GM18867 (cell line): ENCODE measurements around the gene NUDT17.

ENCODE experiments used
- ATAC-seq: cut with Tn5 transposase; IDR thresholded peaks from one replicate; pipeline ENCODE4 v1.9.1; 2021; ENCODE audit warnings: mild to moderate bottlenecking, moderate library complexity; ENCODE audit not compliant: unreplicated experiment

The NUDT17 gene

DNA sequence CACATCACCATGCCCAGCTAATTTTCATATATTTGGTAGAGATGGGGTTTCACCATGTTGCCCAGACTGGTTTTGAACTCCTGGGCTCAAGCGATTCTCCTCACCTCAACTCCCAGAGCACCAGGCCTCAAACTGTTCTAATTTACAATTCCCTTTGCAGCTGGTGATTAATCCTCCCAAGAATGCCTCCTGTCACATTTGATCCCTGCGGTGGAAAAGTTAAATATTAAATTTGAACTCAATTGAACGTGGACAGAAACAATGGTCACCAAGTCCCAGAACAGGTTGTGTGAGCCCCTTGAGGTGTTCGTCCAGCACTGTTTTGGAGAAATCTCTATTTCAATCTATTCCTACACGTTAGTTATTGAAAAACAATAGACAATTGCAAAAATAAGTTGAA, 42.2 kb downstream of the NUDT17 start:
- no peak for ATAC-seq

DNA sequence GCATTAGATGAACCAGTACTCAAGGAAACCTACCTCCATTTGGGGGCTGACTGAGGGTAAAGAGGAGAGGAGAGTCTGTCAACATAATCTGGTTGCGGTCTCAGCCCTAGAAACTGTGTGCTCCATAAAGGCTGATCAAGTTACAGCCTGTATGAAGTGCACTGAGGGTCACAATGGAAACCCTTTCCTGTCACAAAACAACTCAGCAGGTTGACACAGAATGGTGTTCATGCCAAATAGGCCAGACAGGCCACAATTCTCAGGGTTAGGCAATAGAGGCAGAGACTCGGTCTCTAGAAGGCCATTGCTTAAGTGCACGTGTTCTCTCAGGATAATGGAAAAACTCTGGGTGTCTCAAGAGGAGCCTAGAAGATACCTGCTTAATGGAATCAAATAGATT, 44.3 kb downstream of the NUDT17 start:
- ATAC-seq = no peak

DNA sequence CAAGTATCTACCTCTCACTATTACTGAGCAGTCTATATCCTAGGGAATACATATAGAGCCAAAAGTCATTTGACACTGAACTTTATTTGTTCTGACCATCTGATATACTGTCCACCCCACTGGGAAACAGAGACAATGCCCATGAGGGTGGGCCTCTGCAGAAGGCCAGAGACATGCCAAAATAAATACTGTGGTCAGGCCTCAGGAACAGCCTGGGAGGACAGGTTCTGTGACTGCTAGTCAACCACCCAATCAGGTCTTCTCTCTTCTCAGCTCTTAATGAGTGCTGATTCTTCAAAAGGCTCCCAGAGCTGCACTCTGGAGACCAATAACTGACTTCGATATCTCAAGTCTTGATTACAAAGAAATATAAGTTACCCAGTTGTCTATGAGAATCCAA, 45.7 kb downstream of the NUDT17 start:
- ATAC-seq = no peak

DNA sequence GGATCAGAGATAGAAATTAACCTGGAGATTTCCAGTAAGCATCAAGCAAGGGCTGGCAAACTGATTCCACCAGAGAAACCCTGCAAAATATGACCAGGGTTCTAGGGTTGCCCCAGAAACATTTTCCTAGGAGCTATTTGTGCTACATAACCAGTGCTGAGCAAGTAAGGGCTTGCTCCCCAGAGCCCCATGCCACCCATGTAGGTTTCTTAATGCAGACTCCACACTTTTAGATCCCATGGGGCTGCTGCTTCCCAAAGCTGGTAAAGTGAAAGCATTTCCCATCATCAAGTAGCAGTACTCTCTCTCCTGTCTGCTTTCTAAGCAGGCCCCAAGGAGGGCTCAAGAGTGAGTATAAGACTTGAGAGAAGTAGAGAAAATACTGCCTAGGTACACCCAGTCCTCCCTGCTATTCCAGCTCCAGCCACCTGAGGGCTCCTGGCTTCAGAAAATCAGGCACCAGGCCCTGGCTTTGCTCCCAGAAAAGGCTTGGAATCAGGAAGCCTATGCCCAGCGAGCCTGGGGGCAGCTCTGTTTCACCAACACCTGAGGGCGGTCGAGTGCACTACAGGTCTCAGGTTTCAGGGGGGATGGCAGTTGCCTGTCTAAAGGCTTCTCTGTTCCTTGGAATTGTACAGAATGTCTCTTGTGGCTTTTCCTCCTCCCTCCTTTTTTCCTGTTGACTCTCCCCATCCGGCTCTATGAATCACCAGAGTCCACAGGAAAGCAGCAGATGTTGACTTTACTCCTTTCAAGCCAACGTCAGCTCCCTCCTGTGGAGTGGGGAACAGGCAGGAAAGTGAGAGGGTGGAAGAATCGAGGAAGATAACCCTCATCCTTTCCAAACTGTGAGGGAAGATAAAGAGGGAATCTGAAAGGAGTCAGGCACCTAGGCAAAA, 46.4 kb downstream of the NUDT17 start:
- no peak for ATAC-seq

DNA sequence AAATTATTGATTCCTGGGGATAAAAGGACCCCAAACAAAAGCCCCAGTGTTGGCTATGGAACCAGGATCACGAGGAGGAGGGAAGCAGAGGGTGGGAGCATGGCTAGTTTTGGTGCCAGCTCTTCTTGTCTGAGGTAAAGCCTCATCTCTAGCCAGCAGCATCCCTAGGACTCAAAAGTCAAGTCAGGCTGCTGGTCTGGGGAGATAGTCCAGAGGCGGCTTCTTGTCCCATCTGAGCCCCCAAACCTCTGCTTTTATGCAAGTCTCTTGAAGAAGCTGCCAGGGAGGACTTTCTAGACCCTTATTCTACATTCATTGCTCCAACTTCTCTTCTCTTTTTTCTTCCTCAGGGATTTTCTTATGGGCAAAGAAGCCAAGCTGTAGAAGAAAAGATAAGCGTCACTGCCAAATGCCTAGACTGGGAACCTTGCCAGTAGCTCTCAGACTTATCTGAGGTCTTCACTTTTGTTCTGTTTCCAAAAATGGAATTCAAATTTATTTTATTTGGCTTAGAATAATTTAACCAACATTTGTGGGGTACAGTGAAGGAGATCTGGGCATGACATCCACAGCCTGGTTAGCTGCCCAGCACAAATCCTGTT, 47.2 kb downstream of the NUDT17 start:
- no peak for ATAC-seq

DNA sequence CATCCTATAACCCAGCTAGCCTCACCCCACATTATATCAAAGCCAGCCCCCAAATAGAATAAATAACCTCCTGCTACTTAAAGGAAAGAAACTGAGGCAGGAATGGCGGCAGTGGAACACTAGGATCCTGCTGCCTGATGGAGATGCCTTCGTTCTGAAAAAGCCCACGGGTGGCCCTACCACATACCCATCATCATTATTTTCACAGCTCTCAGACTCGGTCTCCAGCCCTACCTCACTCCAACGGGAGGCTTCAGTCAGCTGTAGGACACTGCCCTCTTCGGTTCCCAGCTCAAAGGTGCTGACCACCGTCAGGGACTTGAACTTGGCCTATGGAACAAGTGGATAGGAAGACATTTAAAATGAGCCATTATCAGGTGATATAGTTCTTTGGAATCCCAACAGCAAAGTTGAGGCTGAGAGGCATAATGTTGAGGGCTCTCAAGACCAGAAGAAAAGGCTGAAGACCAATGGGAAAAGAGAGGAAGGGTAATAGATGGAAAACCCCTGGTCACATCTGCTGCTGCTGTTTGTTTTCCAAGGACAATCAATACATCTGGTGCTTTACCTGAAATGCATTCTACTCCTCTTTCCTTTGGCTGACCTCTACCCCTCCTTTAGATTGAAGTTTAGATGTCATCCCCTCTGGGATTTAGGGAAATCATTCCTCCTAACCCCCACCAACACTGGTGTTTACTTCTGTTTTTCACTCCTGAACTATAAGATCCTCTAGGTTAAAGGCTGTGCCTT, 48.1 kb downstream of the NUDT17 start:
- ATAC-seq = no peak

DNA sequence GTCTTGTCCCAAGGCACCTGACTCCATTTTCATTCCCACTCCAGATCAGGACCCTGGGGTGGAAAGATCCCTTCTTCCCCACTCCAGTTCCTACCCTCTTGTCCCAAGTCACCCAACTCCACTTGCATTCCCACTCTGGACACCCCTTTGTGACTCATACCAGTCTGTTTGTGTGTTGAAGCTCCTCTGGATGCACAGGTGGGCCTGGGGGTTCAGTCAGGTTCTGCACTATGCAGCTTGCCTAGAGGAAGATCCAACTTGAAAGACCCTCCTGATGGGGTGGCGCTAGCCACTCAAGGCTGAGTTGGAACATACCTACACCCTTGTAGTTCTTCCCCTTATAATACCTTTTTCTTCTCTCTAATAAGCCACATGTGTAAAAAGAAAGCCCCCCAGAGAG, 50.0 kb downstream of the NUDT17 start:
- ATAC-seq = no peak

DNA sequence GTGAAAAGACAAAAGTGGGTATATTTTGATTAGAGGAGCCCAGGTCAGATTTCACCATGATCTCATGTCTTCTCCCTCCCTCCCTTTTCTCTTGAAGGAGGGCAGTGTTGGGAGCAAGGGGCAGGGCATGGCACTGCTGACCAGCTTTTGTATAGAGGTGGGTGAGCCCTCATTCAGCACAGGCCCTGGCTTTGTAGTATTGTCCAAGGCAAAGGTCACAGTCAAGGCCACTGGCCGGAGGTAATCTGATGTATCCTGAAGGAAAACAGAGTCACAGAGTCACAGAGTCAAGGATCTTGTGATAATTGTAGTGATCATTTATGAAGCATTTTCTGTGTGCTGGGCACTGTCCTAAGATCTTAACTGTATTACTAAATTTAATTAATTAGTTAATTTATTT, 52.5 kb downstream of the NUDT17 start:
- no peak for ATAC-seq
